Activated T-cell treated with anti-CD3 and anti-CD28 coated beads, Interleukin-2, amount 50 U/mL, for 4 hours (primary cell): ENCODE data around the gene DMRTC1. TPM values are rescaled to one million over a fixed set of nuclear protein-coding genes. Genes with fewer than 3 reads are reported as not detected.
A peak's percentile ranks its signal among the peaks of the same experiment; 100 is the strongest.
"Not testable (repeated sequence)": the region's sequence is repeated elsewhere in the genome, so short reads cannot be mapped to it uniquely, and the experiment has no call there.

Source experiments
- ATAC-seq, 2 donors: fragments of 200-7000 bp; cut with Tn5 transposase; one replicate each; pipeline ENCODE4 v1.10.0; 2021
- DNase-seq: peaks from one replicate; pipeline ENCODE4 v3.0.0-alpha.2; 2020
- H3K27me3 Mint-ChIP-seq: one replicate; pipeline ENCODE4 v1.8.0; 2021; ENCODE audit warnings: low read depth, mixed read lengths
- H3K36me3 Mint-ChIP-seq: one replicate; pipeline ENCODE4 v1.8.0; 2022; ENCODE audit warnings: mixed read lengths; ENCODE audit not compliant: insufficient read depth
- H3K4me1 Mint-ChIP-seq: one replicate; pipeline ENCODE4 v1.8.0; 2021; ENCODE audit warnings: low read depth, mixed read lengths
- H3K4me3 Mint-ChIP-seq: one replicate; pipeline ENCODE4 v1.8.0; 2021; ENCODE audit warnings: mild to moderate bottlenecking, moderate library complexity, mixed read lengths
- H3K9me3 Mint-ChIP-seq: one replicate; pipeline ENCODE4 v1.8.0; 2021; ENCODE audit warnings: mixed read lengths
- total RNA-seq, 3 donors: library from RNA; stranded (reverse); gene quantifications; one replicate each; pipeline ENCODE4 v1.2.1, GENCODE V29; 2021

The DMRTC1 gene
- total RNA-seq = not detected

GRCh38 chrX:72943819-72944169 lies at the start of gene DMRTC1:
Gene DMRTC1, minus strand, starts transcription at chrX:72943837. Its CDS starts 68,143 bp downstream, at chrX:72875694.
- DNase-seq, H3K36me3 Mint-ChIP-seq, H3K4me3 Mint-ChIP-seq, H3K4me1 Mint-ChIP-seq, H3K9me3 Mint-ChIP-seq, H3K27me3 Mint-ChIP-seq: not testable (repeated sequence)
- peak; percentile 77 to 85 for ATAC-seq

GRCh38 chrX:72980894-72981469 lies 37.3 kb upstream of the DMRTC1 start:
- not testable (repeated sequence) for H3K4me3 Mint-ChIP-seq, ATAC-seq, H3K27me3 Mint-ChIP-seq, H3K4me1 Mint-ChIP-seq, H3K9me3 Mint-ChIP-seq, H3K36me3 Mint-ChIP-seq, DNase-seq

GRCh38 chrX:72974885-72975284 lies 31.2 kb upstream of the DMRTC1 start:
- H3K9me3 Mint-ChIP-seq, ATAC-seq, H3K4me1 Mint-ChIP-seq, H3K4me3 Mint-ChIP-seq, H3K36me3 Mint-ChIP-seq, DNase-seq, H3K27me3 Mint-ChIP-seq: not testable (repeated sequence)

GRCh38 chrX:72971859-72972258 lies 28.2 kb upstream of the DMRTC1 start:
- not testable (repeated sequence) for H3K4me3 Mint-ChIP-seq, H3K4me1 Mint-ChIP-seq, H3K36me3 Mint-ChIP-seq, DNase-seq, H3K27me3 Mint-ChIP-seq, ATAC-seq, H3K9me3 Mint-ChIP-seq

- not testable (repeated sequence) for H3K36me3 Mint-ChIP-seq, H3K4me3 Mint-ChIP-seq, DNase-seq, H3K27me3 Mint-ChIP-seq, H3K4me1 Mint-ChIP-seq, ATAC-seq, H3K9me3 Mint-ChIP-seq
Measured at GRCh38 chrX:72959971-72960370, 16.3 kb upstream of the DMRTC1 start.

- not testable (repeated sequence) for H3K9me3 Mint-ChIP-seq, H3K4me3 Mint-ChIP-seq, DNase-seq, H3K36me3 Mint-ChIP-seq, H3K27me3 Mint-ChIP-seq, H3K4me1 Mint-ChIP-seq
- ATAC-seq = peak; percentile 78 to 80
Measured at GRCh38 chrX:72943035-72943818, 410 bp downstream of the DMRTC1 start.

- H3K27me3 Mint-ChIP-seq, H3K4me3 Mint-ChIP-seq, ATAC-seq, DNase-seq, H3K36me3 Mint-ChIP-seq, H3K4me1 Mint-ChIP-seq, H3K9me3 Mint-ChIP-seq: not testable (repeated sequence)
Measured at GRCh38 chrX:72942272-72942671, 1.4 kb downstream of the DMRTC1 start.

GRCh38 chrX:72937906-72938305 lies 5.7 kb downstream of the DMRTC1 start, which contains the start of gene FAM236A:
Gene FAM236A, plus strand, starts transcription at chrX:72938206. Its CDS starts 57 bp downstream, at chrX:72938263.
- H3K36me3 Mint-ChIP-seq, H3K27me3 Mint-ChIP-seq, H3K9me3 Mint-ChIP-seq, H3K4me3 Mint-ChIP-seq, DNase-seq, H3K4me1 Mint-ChIP-seq, ATAC-seq: not testable (repeated sequence)

GRCh38 chrX:72936882-72937455 lies 6.7 kb downstream of the DMRTC1 start:
- not testable (repeated sequence) for H3K9me3 Mint-ChIP-seq, H3K4me1 Mint-ChIP-seq, H3K4me3 Mint-ChIP-seq

GRCh38 chrX:72936455-72936854 lies 7.2 kb downstream of the DMRTC1 start:
- H3K9me3 Mint-ChIP-seq, H3K27me3 Mint-ChIP-seq, ATAC-seq, DNase-seq, H3K4me1 Mint-ChIP-seq, H3K4me3 Mint-ChIP-seq, H3K36me3 Mint-ChIP-seq: not testable (repeated sequence)

More at GRCh38 chrX:72936882-72937455, 6.7 kb downstream of the DMRTC1 start:
- not testable (repeated sequence) for DNase-seq, ATAC-seq, H3K36me3 Mint-ChIP-seq, H3K27me3 Mint-ChIP-seq

- H3K27me3 Mint-ChIP-seq, H3K9me3 Mint-ChIP-seq, DNase-seq, H3K4me1 Mint-ChIP-seq, ATAC-seq, H3K36me3 Mint-ChIP-seq, H3K4me3 Mint-ChIP-seq: not testable (repeated sequence)
Measured at GRCh38 chrX:72932283-72932682, 11.4 kb downstream of the DMRTC1 start.

- H3K9me3 Mint-ChIP-seq, H3K36me3 Mint-ChIP-seq, DNase-seq, ATAC-seq, H3K27me3 Mint-ChIP-seq, H3K4me1 Mint-ChIP-seq, H3K4me3 Mint-ChIP-seq: not testable (repeated sequence)
Measured at GRCh38 chrX:72916096-72916495, 27.5 kb downstream of the DMRTC1 start.

GRCh38 chrX:72912315-72912714 lies 31.3 kb downstream of the DMRTC1 start, which contains the start of gene FAM236C:
Gene FAM236C, plus strand, starts transcription at chrX:72912615. Its CDS starts 100 bp downstream, at chrX:72912715.
- not testable (repeated sequence) for H3K4me1 Mint-ChIP-seq, DNase-seq, ATAC-seq, H3K4me3 Mint-ChIP-seq, H3K27me3 Mint-ChIP-seq, H3K36me3 Mint-ChIP-seq, H3K9me3 Mint-ChIP-seq

GRCh38 chrX:72889740-72890139 lies 53.9 kb downstream of the DMRTC1 start:
- not testable (repeated sequence) for H3K9me3 Mint-ChIP-seq, H3K36me3 Mint-ChIP-seq, H3K4me1 Mint-ChIP-seq, DNase-seq, H3K4me3 Mint-ChIP-seq, ATAC-seq, H3K27me3 Mint-ChIP-seq

- DNase-seq, H3K4me3 Mint-ChIP-seq, ATAC-seq: not testable (repeated sequence)
Measured at GRCh38 chrX:72882898-72883297, 60.7 kb downstream of the DMRTC1 start.

More at GRCh38 chrX:72882898-72883297, 60.7 kb downstream of the DMRTC1 start:
- H3K4me1 Mint-ChIP-seq, H3K27me3 Mint-ChIP-seq, H3K9me3 Mint-ChIP-seq, H3K36me3 Mint-ChIP-seq: not testable (repeated sequence)
